NCI-H1092 treated with DMSO at 0.1 percent for 48 hours (cell line): Measurements from ENCODE around the gene IPPK.
"Not testable (repeated sequence)": the region's sequence is repeated elsewhere in the genome, so short reads cannot be mapped to it uniquely, and the experiment has no call there.

ENCODE experiments used
- DNase-seq: peaks from one replicate; lab custom pipeline; 2025; lab: John Stamatoyannopoulos, UW

IPPK gene

GRCh38 chr9:92595930-92596329, 74.0 kb downstream of the IPPK start:
- no peak for DNase-seq

DNA sequence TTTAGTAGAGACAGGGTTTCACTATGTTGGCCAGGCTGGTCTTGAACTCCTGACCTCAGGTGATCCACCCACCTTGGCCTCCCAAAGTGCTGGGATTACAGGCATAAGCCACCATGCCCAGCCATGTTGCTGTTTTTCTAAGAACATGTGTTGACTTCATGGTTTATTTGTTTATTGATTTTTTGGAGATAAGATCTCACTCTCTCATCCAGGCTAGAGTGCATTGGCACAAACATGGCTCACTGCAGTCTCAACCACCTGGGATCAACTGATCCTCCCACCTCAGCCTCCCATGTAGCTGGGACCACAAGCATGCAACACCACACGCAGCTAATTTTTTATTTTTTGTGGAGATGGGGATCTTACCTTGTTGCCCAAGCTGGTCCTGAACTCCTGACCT, 74.9 kb downstream of the IPPK start:
- not testable (repeated sequence) for DNase-seq

DNA sequence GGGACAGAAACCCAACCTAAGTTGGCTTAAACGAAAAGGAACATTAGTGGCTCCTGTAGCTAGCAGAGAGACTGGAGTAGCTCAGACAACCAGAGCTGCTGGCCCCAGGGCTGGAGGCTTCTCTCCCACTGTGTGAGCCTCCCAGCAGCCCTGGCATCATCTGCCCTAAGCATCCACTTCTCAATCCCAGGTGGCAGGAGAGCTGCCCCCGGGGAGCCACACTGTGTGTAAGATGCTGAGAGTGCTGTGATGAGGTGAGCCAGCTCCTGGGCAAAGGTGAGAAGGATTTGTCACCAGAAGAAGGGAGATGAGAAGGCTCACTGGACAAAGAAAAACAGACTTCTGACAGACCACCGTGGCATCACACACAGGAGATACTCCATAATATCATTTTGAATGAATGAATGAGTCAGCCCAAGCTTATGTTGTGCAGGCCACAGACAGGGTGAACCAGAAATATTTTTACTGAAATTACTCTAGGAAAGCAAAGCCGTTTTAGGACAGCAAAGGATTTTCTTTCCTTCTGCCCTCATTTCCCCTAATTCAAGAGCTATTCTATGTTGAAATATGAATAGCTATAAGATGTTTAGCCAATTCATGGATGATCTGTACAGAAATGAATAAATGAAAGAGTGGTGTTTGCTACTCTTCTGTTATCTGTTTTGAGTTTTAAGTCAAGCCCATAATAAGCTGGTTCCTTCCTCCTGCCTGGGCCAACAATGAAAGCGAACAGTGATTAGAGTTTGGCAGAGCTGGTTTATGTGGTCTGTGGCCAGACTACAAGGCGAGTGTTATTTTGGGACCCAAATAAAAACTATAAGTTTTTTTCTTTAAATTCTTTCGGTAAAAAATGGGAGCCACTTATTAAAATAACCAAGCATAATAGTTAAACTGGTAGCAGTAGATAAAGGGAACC, 76.7 kb downstream of the IPPK start:
- no peak for DNase-seq

DNA sequence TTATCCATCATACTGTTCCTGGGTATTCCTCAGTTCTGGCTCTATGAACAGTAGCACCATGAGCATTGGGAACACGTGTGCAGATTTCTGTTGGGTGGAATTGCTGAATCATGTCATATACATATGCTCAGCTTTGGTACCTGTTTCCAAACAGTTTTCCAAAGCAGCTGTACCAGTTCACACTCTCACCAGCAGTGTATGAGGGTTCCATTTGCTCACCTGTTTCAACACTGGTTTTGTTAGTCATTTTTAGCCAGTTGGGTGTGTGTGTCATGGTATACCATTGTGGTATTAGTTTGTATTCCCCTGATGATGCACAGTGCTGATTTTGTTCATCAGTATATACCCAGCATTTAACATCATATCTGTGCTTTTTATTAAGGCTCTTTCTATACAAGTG, 77.4 kb downstream of the IPPK start:
- no peak for DNase-seq

DNA sequence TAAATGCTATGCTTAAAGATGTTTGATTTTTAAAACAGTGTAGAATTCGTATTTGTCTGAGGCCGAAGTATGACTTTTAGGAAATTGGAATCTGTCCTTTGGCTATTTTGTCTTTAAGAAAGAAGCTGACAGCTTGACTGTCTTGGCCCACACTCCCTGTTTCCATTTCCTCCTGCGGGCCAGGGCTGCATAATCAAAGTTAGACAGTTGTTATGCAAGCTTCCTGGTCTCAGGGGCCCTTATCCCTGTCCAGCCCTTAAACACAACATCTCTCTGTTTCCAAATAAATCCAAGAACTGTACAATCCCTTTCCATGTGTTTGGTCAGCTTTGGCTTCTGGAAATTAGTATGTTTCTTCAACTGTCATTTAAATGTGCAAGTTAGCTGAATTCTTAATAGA, 79.6 kb downstream of the IPPK start:
- DNase-seq = no peak

- no peak for DNase-seq
Measured at GRCh38 chr9:92589923-92590322, 80.0 kb downstream of the IPPK start.

GRCh38 chr9:92576175-92576574, 93.8 kb downstream of the IPPK start:
- no peak for DNase-seq

GRCh38 chr9:92573612-92574011, 96.3 kb downstream of the IPPK start:
- not testable (repeated sequence) for DNase-seq

- not testable (repeated sequence) for DNase-seq
Measured at GRCh38 chr9:92571871-92572270, 98.1 kb downstream of the IPPK start.

GRCh38 chr9:92564982-92565381, 104.9 kb downstream of the IPPK start:
- DNase-seq = no peak

GRCh38 chr9:92564504-92564903, 105.4 kb downstream of the IPPK start:
- DNase-seq = peak; percentile 74
